ENCODE measurements around the gene C18orf54.
A peak's percentile ranks its signal among the peaks of the same experiment; 100 is the strongest.

Gene C18orf54

GRCh38 chr18:54358495-54359040 is 862 bp downstream of the C18orf54 start:
- Histone ChIP-seq H3K9me2 (replicated peaks; ENCODE audit: control insufficient read depth, low read length) (no peaks in the 10 kb centered on the region), H3K4me3 (ENCODE audit: low read length) (peak overlapping the region; percentile 81), H3K27me3 (ENCODE audit: control insufficient read depth, low read length) (no peaks in the 10 kb centered on the region), H3K27ac (ENCODE audit: low read depth, low read length) (peak overlapping the region; percentile 65), H3F3A (ENCODE audit: control insufficient read depth, insufficient read depth) (no peaks in the 10 kb centered on the region), H3K9me3 (ENCODE audit: control insufficient read depth, insufficient read depth, low read length) (no peaks in the 10 kb centered on the region), H3K4me1 (ENCODE audit: control insufficient read depth, low read length) (peaks cover 21% of the 10 kb centered on the region), H3K36me3 (ENCODE audit: control insufficient read depth, low read length) (peaks cover 42% of the 10 kb centered on the region), H4K20me1 (ENCODE audit: control insufficient read depth, insufficient read depth, low read depth, low read length) (no peaks in the 10 kb centered on the region), H3K4me2 (ENCODE audit: low read length) (peak overlapping the region; percentile 86), H3K79me2 (ENCODE audit: control insufficient read depth, low read length) (peaks cover 25% of the 10 kb centered on the region)
- TF ChIP-seq CTCF (IDR thresholded peaks at IDR 0.05; ENCODE audit: low read depth, low read length, poor library complexity, severe bottlenecking), result no peak
- TF ChIP-seq EZH2phosphoT487 (IDR thresholded peaks at IDR 0.05; ENCODE audit: borderline replicate concordance, low read length), result no peak

DNA sequence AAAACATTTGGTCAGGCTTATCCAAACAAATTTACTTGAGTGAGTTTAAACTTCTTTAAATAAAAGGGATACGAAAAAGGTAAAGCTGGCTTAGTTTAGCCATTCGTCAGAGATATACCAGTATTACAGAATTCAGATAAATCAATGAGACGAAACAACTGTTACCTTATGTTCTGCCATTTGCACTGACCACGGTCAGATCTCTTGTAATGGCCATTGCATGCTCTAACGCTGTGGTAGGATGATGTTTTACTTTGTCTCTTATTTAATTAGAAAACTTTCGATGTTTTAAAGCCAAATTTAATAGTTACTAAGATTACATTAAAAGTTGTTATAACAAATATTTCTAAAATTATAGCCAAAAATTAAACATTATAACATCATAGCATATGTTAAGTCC is 1.5 kb downstream of the C18orf54 start:
- Histone ChIP-seq H3K27ac (ENCODE audit: low read depth, low read length) (no peak overlapping the region), H3K79me2 (ENCODE audit: control insufficient read depth, low read length) (peaks cover 25% of the 10 kb centered on the region), H3F3A (ENCODE audit: control insufficient read depth, insufficient read depth) (no peaks in the 10 kb centered on the region), H3K9me3 (ENCODE audit: control insufficient read depth, insufficient read depth, low read length) (no peaks in the 10 kb centered on the region), H3K36me3 (ENCODE audit: control insufficient read depth, low read length) (peaks cover 45% of the 10 kb centered on the region), H3K27me3 (ENCODE audit: control insufficient read depth, low read length) (no peaks in the 10 kb centered on the region), H3K9me2 (replicated peaks; ENCODE audit: control insufficient read depth, low read length) (no peaks in the 10 kb centered on the region), H3K4me1 (ENCODE audit: control insufficient read depth, low read length) (peaks cover 21% of the 10 kb centered on the region), H4K20me1 (ENCODE audit: control insufficient read depth, insufficient read depth, low read depth, low read length) (no peaks in the 10 kb centered on the region), H3K4me3 (ENCODE audit: low read length) (peak overlapping the region; percentile 81), H3K4me2 (ENCODE audit: low read length) (peak overlapping the region; percentile 86)
- TF ChIP-seq EZH2phosphoT487 (IDR thresholded peaks at IDR 0.05; ENCODE audit: borderline replicate concordance, low read length) (no peak), CTCF (IDR thresholded peaks at IDR 0.05; ENCODE audit: low read depth, low read length, poor library complexity, severe bottlenecking) (no peak)

GRCh38 chr18:54360406-54360805 is 2.7 kb downstream of the C18orf54 start:
- TF ChIP-seq CTCF (IDR thresholded peaks at IDR 0.05; ENCODE audit: low read depth, low read length, poor library complexity, severe bottlenecking) (no peak), EZH2phosphoT487 (IDR thresholded peaks at IDR 0.05; ENCODE audit: borderline replicate concordance, low read length) (no peak)
- Histone ChIP-seq H3F3A (ENCODE audit: control insufficient read depth, insufficient read depth) (no peaks in the 10 kb centered on the region), H3K79me2 (ENCODE audit: control insufficient read depth, low read length) (peaks cover 25% of the 10 kb centered on the region), H3K4me1 (ENCODE audit: control insufficient read depth, low read length) (peaks cover 21% of the 10 kb centered on the region), H3K9me2 (replicated peaks; ENCODE audit: control insufficient read depth, low read length) (no peaks in the 10 kb centered on the region), H4K20me1 (ENCODE audit: control insufficient read depth, insufficient read depth, low read depth, low read length) (no peaks in the 10 kb centered on the region), H3K27me3 (ENCODE audit: control insufficient read depth, low read length) (no peaks in the 10 kb centered on the region), H3K4me2 (ENCODE audit: low read length) (no peak overlapping the region), H3K36me3 (ENCODE audit: control insufficient read depth, low read length) (peaks cover 51% of the 10 kb centered on the region), H3K27ac (ENCODE audit: low read depth, low read length) (no peak overlapping the region), H3K4me3 (ENCODE audit: low read length) (no peak overlapping the region), H3K9me3 (ENCODE audit: control insufficient read depth, insufficient read depth, low read length) (no peaks in the 10 kb centered on the region)
